Keratinocyte (primary cell): ENCODE measurements around the gene MIGA1. TPM values are rescaled to one million over a fixed set of nuclear protein-coding genes. Genes with fewer than 3 reads are reported as not detected.
"Not testable (repeated sequence)": the region's sequence is repeated elsewhere in the genome, so short reads cannot be mapped to it uniquely, and the experiment has no call there.

Source experiments
- DNase-seq: peaks from one replicate; pipeline ENCODE4 v3.0.0-alpha.2; 2011; ENCODE audit warnings: low read depth, missing footprints, low spot score
- FAIRE-seq: peaks from 2 replicates; lab custom pipeline; 2011; peaks lifted over from hg19 to GRCh38; lab: Jason Lieb, UNC
- H2AFZ ChIP-seq: 2 replicates; pipeline ENCODE4 v1.6.0; 2012; ENCODE audit warnings: low read length, control low read depth, inconsistent platforms; ENCODE audit not compliant: control insufficient read depth
- H3K27ac ChIP-seq: 2 replicates; pipeline ENCODE4 v1.5.1; 2011; ENCODE audit warnings: low read length; ENCODE audit not compliant: control insufficient read depth, insufficient read depth
- H3K27me3 ChIP-seq: 3 replicates; pipeline ENCODE4 v1.6.0; 2011; ENCODE audit warnings: low read length; ENCODE audit not compliant: control insufficient read depth, insufficient read depth; ENCODE audit errors: extremely low read depth
- H3K36me3 ChIP-seq, 2 experiments: 2 replicates in 1 of 2; 3 replicates in 1 of 2; pipeline ENCODE4 v1.5.1; 2011; ENCODE audit warnings: low read length in 2 of 2, mild to moderate bottlenecking in 1 of 2; ENCODE audit not compliant: control insufficient read depth in 2 of 2, insufficient read depth in 2 of 2; ENCODE audit errors: extremely low read depth in 1 of 2
- H3K4me1 ChIP-seq: 3 replicates; pipeline ENCODE4 v1.5.1; 2011; ENCODE audit warnings: low read length; ENCODE audit not compliant: control insufficient read depth, insufficient read depth; ENCODE audit errors: extremely low read depth
- H3K4me2 ChIP-seq: 3 replicates; pipeline ENCODE4 v1.6.0; 2011; ENCODE audit warnings: low read depth, low read length; ENCODE audit not compliant: control insufficient read depth, insufficient read depth; ENCODE audit errors: extremely low read depth
- H3K4me3 ChIP-seq, 3 experiments: fragments of 200-600 bp in 1 of 3; sonication (generic) in 1 of 3; 2 replicates in 2 of 3; 3 replicates in 1 of 3; pipeline ENCODE4 v1.5.1; 2011 to 2016; ENCODE audit warnings: low read length in 3 of 3, mild to moderate bottlenecking in 3 of 3, control low read depth in 2 of 3, inconsistent platforms in 1 of 3, low read depth in 1 of 3, mixed read lengths in 1 of 3, mixed run types in 1 of 3, moderate library complexity in 1 of 3; ENCODE audit not compliant: control insufficient read depth in 2 of 3, insufficient read depth in 2 of 3; ENCODE audit errors: extremely low read depth in 1 of 3
- H3K79me2 ChIP-seq: 2 replicates; pipeline ENCODE4 v1.6.0; 2012; ENCODE audit warnings: low read length; ENCODE audit not compliant: control insufficient read depth, insufficient read depth
- H3K9ac ChIP-seq: 3 replicates; pipeline ENCODE4 v1.6.0; 2011; ENCODE audit warnings: low read length; ENCODE audit not compliant: control insufficient read depth, insufficient read depth; ENCODE audit errors: extremely low read depth
- H3K9me1 ChIP-seq: 3 replicates; pipeline ENCODE4 v1.6.0; 2011; ENCODE audit warnings: low read length; ENCODE audit not compliant: control insufficient read depth, insufficient read depth; ENCODE audit errors: extremely low read depth
- H3K9me3 ChIP-seq: 2 replicates; pipeline ENCODE4 v1.5.1; 2012; ENCODE audit warnings: low read depth, low read length; ENCODE audit not compliant: control insufficient read depth
- H4K20me1 ChIP-seq: 3 replicates; pipeline ENCODE4 v1.6.0; 2011; ENCODE audit warnings: low read length; ENCODE audit not compliant: control insufficient read depth, insufficient read depth; ENCODE audit errors: extremely low read depth
- CTCF ChIP-seq, 3 experiments: IDR thresholded peaks in 1 of 3; conservative IDR thresholded peaks in 1 of 3; optimal IDR thresholded peaks in 1 of 3; 2 replicates in 2 of 3; 3 replicates in 1 of 3; pipeline versions ENCODE3 to v1.5.1; 2011; ENCODE audit warnings: low read length in 3 of 3, mild to moderate bottlenecking in 3 of 3, moderate library complexity in 2 of 3, control low read depth in 1 of 3, inconsistent platforms in 1 of 3; ENCODE audit not compliant: insufficient read depth in 2 of 3; ENCODE audit errors: extremely low read depth in 1 of 3
- EZH2 ChIP-seq: IDR thresholded peaks from one replicate; pipeline ENCODE4 v1.6.1; 2012; ENCODE audit warnings: inconsistent platforms, mild to moderate bottlenecking, low read length, moderate library complexity
- dilution Hi-C: fragments of 300-500 bp; cut with MboI; formaldehyde crosslinking; loops from one replicate; pipeline ENCODE4 v1.7.0; 2020; ENCODE audit warnings: low sequenced_read_pairs; ENCODE audit not compliant: extremely low pct_ligation_motif_present
- polyA plus RNA-seq, 5 experiments: library from polyadenylated mRNA; depleted of rRNA in 3 of 5; stranded (reverse) in 3 of 5; stranded (forward) in 1 of 5; unstranded in 1 of 5; fragments of >200 nt; gene quantifications; 1 replicate in 1 of 5; 2 replicates in 3 of 5; 3 replicates in 1 of 5; pipeline versions ENCODE4 v1.2.1 to v1.2.3, GENCODE V29; 2011 to 2012; ENCODE audit warnings: missing spikeins in 2 of 5, low read depth in 1 of 5, low replicate concordance in 1 of 5

MIGA1 gene
- polyA plus RNA-seq, 1 donor (not counting 4 experiments of a cell fraction or from before 2014, with no cell fraction given) = 8.5 TPM

GRCh38 chr1:77783141-77783540 is 3.7 kb downstream of the MIGA1 start:
- DNase-seq (no peak), FAIRE-seq (no peak)
- H3K4me2 ChIP-seq = no peak overlapping the region
- peaks cover 33% of the 10 kb centered on the region for H3K79me2 ChIP-seq
- H4K20me1 ChIP-seq = no peaks in the 10 kb centered on the region
- H3K4me1 ChIP-seq = peaks cover 4% of the 10 kb centered on the region
- no peaks in the 10 kb centered on the region for H3K27me3 ChIP-seq
- no peaks in the 10 kb centered on the region for H3K9me3 ChIP-seq
- no peak overlapping the region for H3K9ac ChIP-seq
- H3K4me3 ChIP-seq = no peak overlapping the region
- TF ChIP-seq EZH2 = no peak
- H3K27ac ChIP-seq = no peak overlapping the region
- H3K36me3 ChIP-seq = peaks cover 4 to 8% of the 10 kb centered on the region in 2 experiments
- H3K9me1 ChIP-seq = no peaks in the 10 kb centered on the region
- no peak overlapping the region for H2AFZ ChIP-seq
- dilution Hi-C loops = no loop called here

DNA sequence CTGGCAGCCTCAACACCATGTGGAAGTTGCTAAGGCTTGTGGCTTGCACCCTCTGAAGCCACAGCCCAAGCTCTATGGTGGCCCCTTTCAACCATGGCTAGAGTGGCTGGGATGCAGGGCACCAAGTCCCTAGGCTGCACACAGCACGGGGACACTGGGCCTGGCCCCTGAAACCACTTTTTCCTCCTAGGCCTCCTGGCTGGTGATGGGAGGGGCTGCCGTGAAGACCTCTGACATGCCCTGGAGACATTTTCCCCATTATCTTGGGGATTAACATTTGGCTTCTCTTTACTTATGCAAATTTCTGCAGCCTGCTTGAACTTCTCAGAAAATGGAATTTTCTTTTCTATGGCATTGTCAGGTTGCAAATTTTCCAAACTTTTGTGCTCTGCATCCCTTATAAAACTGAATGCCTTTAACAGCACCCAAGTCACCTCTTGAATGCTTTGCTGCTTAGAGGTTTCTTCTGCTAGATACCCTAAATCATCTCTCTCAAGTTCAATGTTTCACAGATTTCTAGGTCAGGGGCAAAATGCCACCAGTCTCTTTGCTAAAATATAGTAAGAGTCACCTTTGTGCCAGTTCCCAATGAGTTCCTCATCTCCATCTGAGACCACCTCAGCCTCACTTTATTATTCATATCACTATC is 6.8 kb downstream of the MIGA1 start:
- H3K9me1 ChIP-seq, FAIRE-seq, DNase-seq, H3K9me3 ChIP-seq, H3K4me3 ChIP-seq, dilution Hi-C loops, H3K4me2 ChIP-seq, H3K4me1 ChIP-seq, H4K20me1 ChIP-seq, H3K9ac ChIP-seq, H3K27me3 ChIP-seq, H2AFZ ChIP-seq, H3K27ac ChIP-seq, H3K36me3 ChIP-seq: not testable (repeated sequence)
- peaks cover 15% of the 10 kb centered on the region for H3K79me2 ChIP-seq

GRCh38 chr1:77794550-77794949 is 15.1 kb downstream of the MIGA1 start:
- no peaks in the 10 kb centered on the region for H3K9me3 ChIP-seq
- H4K20me1 ChIP-seq = no peaks in the 10 kb centered on the region
- H3K79me2 ChIP-seq = no peaks in the 10 kb centered on the region
- no peak overlapping the region for H3K4me2 ChIP-seq
- peaks cover 0 to 2% of the 10 kb centered on the region in 2 experiments for H3K36me3 ChIP-seq
- no peaks in the 10 kb centered on the region for H3K27me3 ChIP-seq
- dilution Hi-C loops = no loop called here
- no peak overlapping the region for H3K4me3 ChIP-seq
- H3K27ac ChIP-seq = no peak overlapping the region
- DNase-seq = no peak
- TF ChIP-seq CTCF (optimal IDR thresholded peaks at IDR 0.05 in 1 of 3, IDR thresholded peaks at IDR 0.05 in 1 of 3, conservative IDR thresholded peaks at IDR 0.05 in 1 of 3; ENCODE audit: extremely low read depth in 1 of 3, insufficient read depth in 2 of 3, low read length in 3 of 3) = no peak
- no peak for TF ChIP-seq EZH2
- H2AFZ ChIP-seq = no peak overlapping the region
- FAIRE-seq = peak; percentile 51
- no peaks in the 10 kb centered on the region for H3K4me1 ChIP-seq
- no peaks in the 10 kb centered on the region for H3K9me1 ChIP-seq
- no peak overlapping the region for H3K9ac ChIP-seq
